Measurements from ENCODE around the gene CAD. TPM values are rescaled to one million over a fixed set of nuclear protein-coding genes. Genes with fewer than 3 reads are reported as not detected.

The CAD gene
- total and polyA plus RNA-seq, 2 donors (not counting 3 experiments of a cell fraction or from before 2014, with no cell fraction given), result 60.3 to 91.4 TPM

GRCh38 chr2:27205206-27205605 is 12.0 kb upstream of the CAD start:
- Histone ChIP-seq H3K27me3 (ENCODE audit: control insufficient read depth in 2 of 2, insufficient read depth in 2 of 2, low read length in 2 of 2) (no peaks in the 10 kb centered on the region), H3K9ac (replicated peaks; ENCODE audit: extremely low read depth, insufficient read depth, low read length) (no peak overlapping the region), H4K20me1 (replicated peaks; ENCODE audit: control insufficient read depth, extremely low read depth, insufficient read depth, low read length) (no peaks in the 10 kb centered on the region), H3K9me1 (replicated peaks; ENCODE audit: control insufficient read depth, extremely low read depth, insufficient read depth, low read length) (no peaks in the 10 kb centered on the region), H3K9me3 (replicated peaks; ENCODE audit: control insufficient read depth, insufficient read depth, low read length) (no peaks in the 10 kb centered on the region), H3K36me3 (ENCODE audit: control insufficient read depth in 2 of 2, extremely low read depth in 1 of 2, insufficient read depth in 2 of 2, low read length in 2 of 2) (peaks cover 37 to 52% of the 10 kb centered on the region in 2 experiments), H3K79me2 (ENCODE audit: control insufficient read depth, insufficient read depth, low read length) (peaks cover 8% of the 10 kb centered on the region), H3K4me1 (ENCODE audit: control insufficient read depth, extremely low read depth, insufficient read depth, low read length) (no peaks in the 10 kb centered on the region), H2AFZ (ENCODE audit: low read depth, low read length) (no peak overlapping the region), H3K4me2 (ENCODE audit: insufficient read depth, low read length) (no peak overlapping the region), H3K4me3 (replicated peaks in 1 of 3; ENCODE audit: insufficient read depth in 1 of 3, low read depth in 1 of 3, low read length in 3 of 3) (no peak overlapping the region), H3K27ac (ENCODE audit: insufficient read depth, low read depth, low read length) (no peak overlapping the region)
- TF ChIP-seq MYC (IDR thresholded peaks at IDR 0.05; ENCODE audit: low read depth, low read length), result no peak
- TF ChIP-seq GATA2 (IDR thresholded peaks at IDR 0.05; ENCODE audit: insufficient read depth, insufficient read length, low read depth, low read length), result no peak
- TF ChIP-seq MAX (IDR thresholded peaks at IDR 0.05; ENCODE audit: insufficient read depth, insufficient read length), result no peak
- no peak for TF ChIP-seq EZH2 (IDR thresholded peaks at IDR 0.05; ENCODE audit: borderline replicate concordance, low read depth, low read length, severe bottlenecking)
- TF ChIP-seq POLR2AphosphoS5 (IDR thresholded peaks at IDR 0.05; ENCODE audit: insufficient read depth, low read depth, low read length), result no peak
- TF ChIP-seq POLR2A (IDR thresholded peaks at IDR 0.05; ENCODE audit: low read depth, low read length), result no peak
- TF ChIP-seq CTCF (IDR thresholded peaks at IDR 0.05; ENCODE audit: extremely low read depth in 1 of 2, insufficient read depth in 1 of 2, low read depth in 1 of 2, low read length in 2 of 2), result no peak
- no peak for TF ChIP-seq FOS (IDR thresholded peaks at IDR 0.05; ENCODE audit: borderline replicate concordance, insufficient read depth, low read length)
- TF ChIP-seq JUN (IDR thresholded peaks at IDR 0.05; ENCODE audit: borderline replicate concordance, insufficient read depth, insufficient read length, low read depth), result no peak
- no peak for FAIRE-seq
- dilution Hi-C loops (cut with MboI; ENCODE audit: extremely low pct_ligation_motif_present, low sequenced_read_pairs), result no loop called here
- ChIA-PET POLR2A (no interaction called here), CTCF (no interaction called here)
- intact Hi-C loops (cut with micrococcal nuclease), result no loop called here
- DNase-seq (ENCODE audit: low read depth, low spot score), result no peak
- no TSS peak for BruUV-seq (replicated peaks)
